AG20443 (cell line): ENCODE data around the gene SNX24.

Source experiments
- DNase-seq: peaks from one replicate; pipeline ENCODE4 v3.0.0; 2012; ENCODE audit warnings: low spot score, mixed read lengths

SNX24 gene

DNA sequence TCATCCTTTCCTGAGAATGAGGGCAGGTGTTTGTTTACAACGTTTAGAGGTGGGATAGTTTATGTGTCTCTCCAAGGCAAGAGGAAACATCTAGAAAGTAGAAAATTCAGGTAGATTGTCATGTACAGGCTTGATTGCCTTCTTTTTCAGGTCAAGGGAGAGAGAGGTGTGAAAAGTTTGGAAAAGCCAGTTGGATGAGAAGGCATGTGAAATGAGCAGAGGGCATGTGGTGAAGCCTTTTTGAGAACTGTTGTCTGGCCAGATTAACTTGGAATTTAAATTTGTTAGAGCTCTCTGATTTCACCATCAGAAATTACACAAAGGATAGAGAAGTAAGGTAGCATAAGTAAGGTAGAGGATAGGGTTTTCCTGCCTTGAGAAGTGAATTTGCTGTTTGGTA is 74.6 kb downstream of the SNX24 start:
- no peak for DNase-seq

DNA sequence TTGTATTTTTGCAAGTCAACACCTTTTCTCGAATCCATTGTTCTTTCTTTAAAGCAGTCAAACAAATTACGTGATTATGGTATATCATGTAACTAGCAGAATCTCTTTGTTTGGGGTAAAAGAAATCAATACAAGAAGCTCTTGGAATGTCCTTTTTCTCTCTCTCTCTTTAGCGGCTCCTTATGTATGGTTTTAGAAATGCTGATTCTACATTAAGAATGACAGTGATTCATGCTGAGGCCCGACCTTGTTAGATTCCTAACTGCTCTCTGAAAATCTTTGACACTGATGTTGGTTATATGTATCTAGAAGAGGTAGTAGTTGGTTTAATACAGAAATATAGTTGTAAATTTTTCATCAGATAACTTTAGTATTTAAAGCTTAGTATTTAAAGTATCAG is 76.4 kb downstream of the SNX24 start:
- DNase-seq: no peak

DNA sequence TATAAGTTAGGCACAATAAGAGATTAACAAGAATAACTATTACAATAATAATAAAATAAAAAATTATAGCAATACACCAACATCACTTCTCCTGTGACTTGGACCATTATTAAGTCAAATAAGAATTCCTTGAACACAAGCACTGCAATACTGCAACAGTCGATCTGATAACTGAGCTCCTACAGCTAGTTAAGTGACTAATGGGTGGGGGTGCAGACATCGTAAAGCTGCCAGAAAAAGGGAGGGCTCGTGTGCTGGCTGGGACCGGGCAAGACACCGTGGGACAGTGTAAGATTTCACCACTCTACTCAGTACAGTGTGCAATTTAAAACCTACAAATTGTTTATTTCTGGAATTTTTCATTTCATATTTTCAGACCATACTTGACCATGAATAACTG is 78.8 kb downstream of the SNX24 start:
- peak; percentile 70 for DNase-seq

DNA sequence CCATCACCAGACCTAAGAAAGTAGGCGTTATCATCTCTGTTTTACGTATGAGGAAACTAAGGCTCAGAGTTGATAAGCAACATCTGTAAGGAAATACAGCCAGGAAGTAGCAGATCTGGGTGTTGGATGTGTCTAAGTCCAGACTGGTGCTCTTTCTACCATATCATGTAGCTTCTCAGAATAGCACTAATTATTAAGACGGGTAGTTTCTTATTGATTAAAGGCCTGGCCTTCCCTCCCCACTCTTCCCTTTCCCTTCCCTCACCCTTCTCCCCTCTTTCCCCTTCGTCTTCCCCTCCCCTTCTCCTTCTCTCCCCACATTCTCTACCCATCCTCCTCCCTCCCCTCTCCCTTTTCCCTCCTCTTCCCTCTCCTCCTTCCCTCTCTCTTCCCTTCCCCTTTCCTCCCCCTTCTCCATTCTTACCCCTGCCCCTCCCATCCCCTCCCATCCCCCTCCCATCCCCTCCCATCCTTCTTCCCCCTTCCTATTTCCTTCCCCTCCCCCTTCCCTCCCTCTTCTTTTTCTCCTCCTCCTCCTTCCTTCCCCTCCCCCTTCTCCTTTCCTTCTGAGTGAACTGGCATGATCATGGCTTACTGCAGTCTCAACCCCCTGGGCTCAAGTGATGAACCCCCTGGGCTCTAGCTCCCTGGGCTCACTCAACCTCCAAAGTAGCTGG is 79.4 kb downstream of the SNX24 start:
- no peak for DNase-seq

DNA sequence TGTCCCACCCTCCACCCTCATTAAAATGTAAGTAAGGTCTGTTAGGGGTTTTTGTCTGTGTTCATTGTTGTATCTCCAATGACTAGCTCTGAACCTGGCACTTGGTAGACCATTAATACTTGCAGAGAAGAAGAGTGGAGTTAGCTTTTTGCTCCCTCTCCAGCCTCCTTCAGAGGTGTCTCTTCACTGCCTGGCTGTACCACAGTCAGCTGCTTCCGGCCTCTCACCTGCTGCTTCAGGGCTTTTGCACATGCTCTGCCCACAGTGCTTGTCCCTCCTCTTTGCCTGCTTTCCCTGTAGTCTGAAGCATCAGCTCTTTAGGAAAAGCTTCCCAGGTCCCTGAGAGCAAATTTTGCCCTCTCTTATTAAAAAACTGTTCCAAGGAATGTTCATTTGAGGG is 83.6 kb downstream of the SNX24 start:
- no peak for DNase-seq

DNA sequence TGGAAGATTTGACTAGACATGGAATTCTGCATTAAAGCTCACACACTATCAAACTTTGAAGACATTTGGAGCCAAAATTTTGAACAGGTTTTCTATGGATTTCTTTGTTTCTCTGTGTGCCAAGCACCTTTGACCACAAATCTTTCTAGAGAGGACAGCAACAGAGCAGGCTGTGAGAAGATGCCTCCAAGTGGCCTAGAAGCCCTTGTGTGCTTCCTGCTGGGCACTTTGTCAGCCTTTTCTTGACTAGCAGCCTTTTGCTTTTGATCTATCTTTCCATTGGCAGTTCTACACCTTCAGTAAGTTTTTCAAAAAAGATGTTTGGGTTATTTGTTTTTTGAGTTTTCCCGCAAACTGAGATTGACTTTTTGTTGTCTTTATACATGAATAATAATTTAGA is 84.6 kb downstream of the SNX24 start:
- DNase-seq: no peak

DNA sequence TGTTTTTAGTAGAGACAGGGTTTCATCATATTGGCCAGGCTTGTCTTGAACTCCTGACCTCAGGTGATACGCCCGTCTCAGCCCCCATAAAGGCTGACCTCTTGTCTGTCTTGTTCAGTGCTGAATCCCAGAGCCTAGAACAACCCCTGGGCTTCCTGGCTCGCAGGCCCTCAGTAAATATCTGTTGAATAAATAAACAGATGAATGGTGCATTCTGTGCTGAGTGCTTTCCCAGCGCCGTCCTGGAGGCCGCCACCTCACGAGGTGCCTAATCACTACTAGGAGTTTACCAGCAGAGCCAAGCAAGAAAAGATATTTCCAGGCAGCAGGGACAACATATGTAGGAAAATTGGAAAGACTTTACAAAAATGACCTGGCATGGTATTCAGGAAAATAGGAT is 88.5 kb downstream of the SNX24 start:
- no peak for DNase-seq

DNA sequence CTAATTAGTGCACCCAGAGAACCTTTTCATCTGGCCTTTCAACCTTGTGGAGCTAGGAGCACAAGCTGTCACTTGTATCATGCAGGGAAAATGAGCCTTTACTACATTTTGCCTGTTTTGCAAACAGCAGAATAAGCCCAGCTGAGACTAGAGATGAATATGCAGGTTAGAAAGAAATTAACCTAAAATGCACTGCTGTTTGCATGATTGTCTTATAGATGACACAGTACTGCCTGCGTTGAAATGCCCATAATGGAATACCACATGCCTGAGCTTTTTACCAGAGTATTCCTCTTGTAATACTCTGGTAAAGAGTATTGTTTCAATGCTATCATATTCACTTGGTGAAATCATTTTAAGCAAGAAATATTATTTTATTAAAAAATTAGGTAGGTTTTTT is 90.7 kb downstream of the SNX24 start:
- no peak for DNase-seq

DNA sequence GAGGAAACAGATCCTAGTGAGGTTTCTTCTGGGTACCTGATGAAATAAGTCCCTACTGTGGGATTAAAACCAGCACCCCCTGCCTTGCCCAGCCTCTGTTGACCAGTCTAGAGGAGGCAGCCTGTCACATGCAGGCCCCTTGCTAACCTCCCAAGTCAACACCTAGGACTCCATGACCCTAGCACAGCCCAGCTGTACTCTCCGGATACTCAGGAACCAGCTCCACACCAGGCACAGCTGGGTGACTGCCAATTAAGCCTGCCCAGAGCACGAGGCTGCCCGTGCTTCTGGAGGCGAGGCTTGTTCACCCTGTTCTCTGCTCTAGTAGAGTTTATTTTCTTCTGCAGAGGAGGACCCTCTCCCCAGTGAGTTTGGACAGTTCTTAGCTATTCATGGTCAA is 92.5 kb downstream of the SNX24 start:
- no peak for DNase-seq

DNA sequence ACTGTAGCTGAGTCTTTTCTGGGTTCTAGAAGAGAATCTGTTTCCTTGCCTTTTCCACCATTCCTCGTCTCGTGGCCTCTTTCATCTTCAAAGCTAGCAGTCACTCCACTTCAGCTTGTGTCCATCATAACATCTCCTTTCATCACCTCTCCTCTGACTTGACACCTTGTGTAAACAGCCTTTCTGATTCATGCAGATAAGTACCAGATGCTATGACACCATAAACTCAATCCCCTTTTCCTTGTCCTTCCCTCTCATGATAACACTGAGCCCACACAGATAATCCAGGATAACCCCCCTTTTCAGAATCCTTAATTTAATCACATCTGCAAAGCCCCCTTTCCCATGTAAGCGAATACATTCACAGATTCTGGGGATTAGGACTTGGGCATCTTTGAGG is 95.5 kb downstream of the SNX24 start:
- no peak for DNase-seq

DNA sequence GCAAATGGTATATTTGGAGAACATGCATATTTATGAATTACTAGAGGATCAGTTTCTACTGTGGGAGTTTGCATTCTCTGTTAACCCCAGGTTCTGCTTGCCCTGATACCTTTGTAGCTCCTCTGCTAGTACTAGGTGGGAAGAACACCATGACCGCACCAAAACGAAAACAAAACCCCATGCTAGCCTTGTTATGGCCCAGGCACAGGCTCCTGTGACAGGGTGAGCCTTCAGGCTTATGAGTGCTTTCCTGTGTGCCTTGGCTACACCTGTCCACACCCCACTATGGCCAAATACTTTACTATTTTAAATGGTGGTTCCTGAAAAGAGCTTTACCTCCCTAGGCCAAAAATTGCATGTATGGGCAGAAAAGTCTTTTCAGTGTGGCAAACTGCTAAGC is 96.3 kb downstream of the SNX24 start:
- DNase-seq: no peak

DNA sequence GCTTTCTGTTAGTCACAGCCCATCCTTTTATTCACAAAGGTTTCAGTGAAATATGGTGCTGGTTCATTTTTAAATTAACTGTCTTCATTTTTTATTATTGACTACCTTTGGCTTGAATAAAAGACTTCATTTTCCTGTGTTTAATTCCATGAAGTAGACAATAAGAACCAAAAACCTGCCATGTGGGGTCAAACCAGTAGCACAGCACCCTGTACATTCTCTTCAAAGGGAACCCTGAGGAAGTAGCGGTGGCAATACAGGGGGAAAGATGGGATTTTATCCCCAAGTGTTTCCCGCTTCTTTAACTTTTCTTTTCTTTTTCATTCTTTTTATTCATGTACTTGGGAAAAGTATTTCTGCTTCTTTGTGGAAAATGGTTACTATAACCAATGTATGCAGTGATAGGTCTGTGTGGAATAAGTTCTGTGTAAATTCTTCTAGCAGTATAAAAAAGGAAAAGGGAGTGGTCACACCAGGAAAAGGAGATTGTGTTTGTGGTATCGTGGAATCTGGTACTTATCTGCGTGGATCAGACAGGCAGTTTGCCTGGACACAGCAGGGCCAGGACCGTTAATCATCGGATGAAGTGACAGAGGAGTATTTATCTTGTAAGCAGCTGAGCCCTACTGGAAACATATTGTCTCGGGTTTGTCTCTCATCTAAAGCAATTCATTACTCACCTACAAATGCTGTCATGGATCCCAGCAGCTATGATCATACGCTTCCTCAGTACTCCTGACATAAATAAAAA is 96.9 kb downstream of the SNX24 start:
- peak; percentile 18 for DNase-seq

DNA sequence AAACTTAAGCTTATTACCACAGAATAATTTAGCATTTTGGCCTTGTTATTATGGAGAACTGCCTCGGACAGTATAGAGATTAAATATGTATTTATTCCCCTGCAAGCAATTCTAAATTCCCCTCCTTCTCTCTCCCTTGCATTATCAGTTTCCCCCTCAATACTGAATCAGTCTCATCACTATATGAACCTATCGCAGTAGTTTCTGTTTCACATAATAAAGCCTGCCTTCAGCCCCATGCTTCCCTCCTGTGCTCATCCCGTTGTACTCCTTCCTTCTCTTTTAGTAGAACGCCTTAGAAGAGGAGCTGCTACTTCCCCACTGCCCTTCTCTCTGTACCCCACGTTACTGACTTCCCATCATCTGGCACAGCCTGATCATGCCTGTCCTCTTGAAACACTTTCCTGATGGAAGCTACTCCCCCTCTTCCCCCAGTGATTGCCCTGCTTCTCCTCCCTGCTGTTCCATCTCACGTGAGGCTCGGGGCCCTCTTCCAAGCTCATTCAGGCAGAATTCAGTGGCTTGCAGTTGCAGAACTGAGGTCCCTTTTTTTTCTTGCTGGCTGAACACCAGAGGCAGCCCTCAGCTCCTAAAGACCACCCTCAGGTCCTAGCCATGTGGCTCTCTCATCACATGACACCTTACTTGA is 97.8 kb downstream of the SNX24 start:
- no peak for DNase-seq

DNA sequence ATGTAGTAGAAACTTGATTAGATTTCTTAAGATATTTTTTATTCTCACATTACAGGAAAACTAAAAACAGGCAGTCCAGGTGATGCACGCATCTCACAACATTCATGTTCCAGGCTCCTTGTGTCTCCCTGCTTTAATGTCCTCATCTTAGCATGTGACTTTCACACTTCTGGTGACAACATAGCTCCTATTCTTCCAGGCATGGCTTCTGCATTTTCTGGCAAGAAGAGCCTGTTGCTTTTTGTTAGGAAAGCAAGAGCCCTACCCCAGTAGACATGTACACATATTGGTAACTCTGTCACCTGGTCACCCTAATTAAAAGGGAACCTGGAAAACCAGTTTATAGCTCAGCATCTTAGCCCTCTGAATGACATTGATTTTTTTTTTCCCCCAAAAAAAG is 98.6 kb downstream of the SNX24 start:
- DNase-seq: no peak

DNA sequence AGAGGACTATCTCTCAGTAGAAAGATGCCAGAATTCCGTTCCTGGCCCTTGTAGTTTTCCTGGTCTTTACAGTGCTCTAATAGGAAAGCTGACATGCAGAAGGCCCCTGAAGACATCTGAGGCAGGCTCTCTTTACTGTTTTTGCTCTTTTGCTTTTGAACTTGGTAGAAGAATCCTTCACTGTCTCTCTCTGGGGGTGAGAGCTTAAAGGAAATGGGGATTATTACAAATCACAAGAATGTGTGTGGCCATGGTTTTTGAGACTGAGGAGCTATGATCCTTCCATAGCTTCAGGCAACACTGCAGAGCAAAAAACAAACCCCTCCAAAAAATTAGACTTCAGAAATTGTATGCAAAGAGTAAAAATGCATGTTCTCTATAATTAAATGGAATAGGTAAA is 102.0 kb downstream of the SNX24 start:
- no peak for DNase-seq

DNA sequence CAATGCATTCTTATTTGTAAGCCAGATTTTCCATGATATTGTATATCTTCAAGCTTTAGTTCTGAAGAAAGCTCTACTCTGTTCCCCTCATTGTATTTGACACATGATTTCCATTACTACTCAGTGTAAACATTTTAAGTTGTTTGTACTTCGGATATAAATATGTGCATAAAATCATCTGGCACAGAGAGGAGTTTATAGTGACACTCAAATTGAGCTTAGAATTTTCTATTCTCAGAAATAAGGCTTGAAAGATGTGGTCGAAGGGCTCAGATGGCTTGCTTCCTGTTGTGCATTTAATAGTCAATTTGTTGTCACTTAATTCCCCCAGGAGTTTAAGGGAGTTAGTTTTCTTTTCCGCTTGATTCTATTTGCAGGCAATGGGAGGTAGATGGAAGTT is 102.4 kb downstream of the SNX24 start:
- no peak for DNase-seq

DNA sequence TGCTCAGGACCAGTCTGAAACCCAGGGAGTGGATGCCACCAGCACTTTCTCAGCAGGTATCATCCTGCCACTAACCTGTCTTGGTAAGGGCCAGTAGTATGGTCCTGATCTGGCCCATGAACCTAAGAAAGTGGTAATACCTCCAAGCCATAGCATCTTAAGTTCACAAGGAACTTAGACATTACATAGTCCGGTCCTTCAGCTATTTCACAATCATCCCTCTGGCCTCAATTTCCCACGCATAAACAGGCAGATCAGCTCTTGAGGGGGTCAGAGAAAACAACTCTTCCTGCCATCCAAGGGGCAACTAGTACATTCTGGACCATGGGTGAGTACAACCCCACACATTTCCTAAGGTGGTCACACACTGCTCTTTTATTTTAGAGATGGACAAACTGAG is 102.9 kb downstream of the SNX24 start:
- DNase-seq: no peak

DNA sequence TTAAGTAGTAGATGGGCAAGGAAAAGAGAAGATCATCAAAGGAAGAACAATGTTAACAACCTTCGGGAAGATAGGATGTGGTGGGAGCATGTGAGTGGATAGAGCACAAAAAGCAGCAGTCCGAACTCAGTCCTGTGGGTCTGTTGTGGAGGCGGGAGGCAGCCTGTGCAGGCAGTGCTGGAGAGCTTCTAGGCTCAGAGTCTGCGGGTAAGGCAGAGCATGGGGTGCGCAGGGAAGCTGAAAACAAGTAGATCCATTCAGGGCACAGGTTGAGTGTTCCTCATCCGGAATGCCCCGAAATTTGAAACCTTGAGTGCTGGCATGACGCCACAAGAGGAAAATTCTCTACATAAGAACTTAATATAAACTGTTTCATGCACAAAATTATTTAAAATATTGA is 106.2 kb downstream of the SNX24 start:
- DNase-seq: no peak

DNA sequence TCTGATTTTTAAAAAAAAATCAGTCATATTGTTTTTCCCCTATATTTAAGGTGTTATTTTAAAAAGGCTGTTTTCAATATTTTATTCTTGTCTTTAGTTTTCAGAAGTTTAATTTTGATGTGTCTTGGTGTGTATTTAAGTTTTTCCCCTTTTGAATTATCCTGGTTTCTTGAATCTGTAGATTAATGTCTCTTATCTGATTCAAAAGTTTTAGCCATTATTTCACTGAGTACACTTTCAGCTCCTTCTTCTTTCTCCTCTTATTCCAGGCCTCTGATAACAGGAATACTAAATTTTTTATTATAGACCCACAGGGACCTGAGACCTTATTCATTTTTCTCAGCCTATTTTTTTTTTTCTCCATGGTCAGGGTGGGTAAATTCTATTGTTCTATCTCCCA is 109.3 kb downstream of the SNX24 start:
- no peak for DNase-seq

DNA sequence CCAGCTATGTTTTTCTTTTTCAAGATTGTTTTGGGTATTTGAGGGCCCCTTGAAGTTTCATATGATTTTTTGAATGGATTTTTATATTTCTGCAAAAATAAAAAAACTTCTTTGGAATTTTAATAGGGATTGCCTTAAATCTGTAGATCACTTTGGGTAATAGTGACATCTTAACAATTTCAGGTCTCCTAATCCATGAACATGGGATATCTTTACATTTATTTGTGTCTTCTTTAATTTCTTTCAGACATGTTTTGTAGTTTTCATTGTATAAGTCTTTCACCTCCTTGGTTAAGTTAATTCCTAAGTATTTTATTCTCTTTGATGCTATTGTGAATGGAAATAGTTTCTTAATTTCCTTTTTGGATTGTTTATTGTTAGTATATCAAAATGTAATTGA is 112.0 kb downstream of the SNX24 start:
- DNase-seq: no peak

DNA sequence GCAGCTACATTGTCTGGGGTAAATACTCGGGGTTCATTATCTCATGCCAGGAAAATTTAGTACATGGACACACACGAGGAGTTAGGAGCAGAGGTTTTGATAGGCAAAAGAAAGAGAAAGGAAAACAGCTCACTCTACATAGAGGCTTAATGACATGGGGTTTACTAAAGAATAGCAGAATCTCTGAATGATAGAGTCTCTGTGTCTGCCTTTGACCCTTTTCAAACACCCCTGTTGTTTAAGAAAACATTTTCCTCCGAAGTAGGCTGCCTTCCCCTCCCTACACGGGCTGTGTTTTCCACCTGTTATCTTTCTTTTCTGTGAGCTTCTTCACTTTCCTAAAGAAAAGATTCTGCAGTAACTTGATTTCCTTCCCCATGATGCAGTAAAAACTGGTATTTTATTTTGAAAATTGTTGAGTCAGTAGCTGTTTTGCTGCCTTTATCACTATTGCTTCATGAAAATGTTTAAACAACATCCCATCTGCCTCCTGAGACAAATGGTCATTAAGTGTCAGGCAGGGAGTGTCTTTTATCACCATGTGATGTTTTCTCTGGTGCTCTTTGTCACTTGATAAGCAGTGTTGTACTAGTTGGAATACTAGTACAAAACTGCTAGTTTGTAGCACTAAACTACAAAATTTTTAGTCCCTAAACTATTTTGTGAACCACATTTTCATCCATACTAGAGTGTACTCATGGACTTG is 114.5 kb downstream of the SNX24 start:
- no peak for DNase-seq

DNA sequence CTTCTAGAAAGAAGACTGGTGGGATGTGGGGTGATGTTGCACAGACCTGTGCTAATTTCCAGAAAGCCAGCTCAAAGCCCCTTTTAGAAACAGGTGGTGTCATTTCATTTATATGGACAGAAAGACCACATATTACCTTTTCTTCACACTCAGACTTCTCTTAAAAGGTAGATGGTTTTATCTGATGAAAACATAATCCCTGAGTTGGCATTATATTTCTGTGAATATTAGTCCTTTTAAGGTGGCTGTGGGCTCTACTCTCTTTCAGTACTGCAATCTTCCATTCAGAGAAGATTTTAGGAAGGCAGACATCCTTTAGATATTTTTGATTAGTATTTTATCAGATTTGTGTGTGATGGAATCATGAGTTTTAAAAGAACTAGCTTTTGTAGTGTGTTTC is 117.9 kb downstream of the SNX24 start:
- no peak for DNase-seq

DNA sequence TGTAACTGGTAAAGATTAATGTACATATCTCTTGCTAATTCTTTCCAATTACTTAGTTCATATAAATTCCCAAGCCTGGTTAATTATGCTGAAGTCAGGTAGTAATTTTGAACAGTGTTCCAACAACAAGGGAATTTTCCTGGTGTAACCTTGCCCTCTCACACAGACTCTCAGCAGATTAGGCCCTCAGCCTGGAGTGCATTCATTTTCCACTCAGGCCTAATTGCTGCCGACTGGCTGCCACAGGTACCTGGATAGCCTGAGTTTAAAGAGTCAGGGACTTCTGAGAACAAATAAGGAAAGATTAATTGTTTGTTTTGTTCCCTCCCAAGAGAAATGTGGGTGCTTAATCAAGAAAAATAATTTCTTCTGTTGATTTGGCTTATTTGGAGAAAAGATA is 119.7 kb downstream of the SNX24 start:
- DNase-seq: no peak
